ENCODE measurements around the gene CEMIP.

Gene CEMIP

GRCh38 chr15:80875568-80876347 lies 96.6 kb downstream of the CEMIP start:
- no peak overlapping the region for H3K27ac Mint-ChIP-seq
- no peaks in the 10 kb centered on the region for H3K4me1 Mint-ChIP-seq
- H3K36me3 Mint-ChIP-seq: no peaks in the 10 kb centered on the region
- no peaks in the 10 kb centered on the region for H3K9me3 Mint-ChIP-seq
- no peak for DNase-seq
- no peak overlapping the region for H3K4me3 Mint-ChIP-seq
- CTCF ChIA-PET: no interaction called here
- H3K27me3 Mint-ChIP-seq: peaks cover 32% of the 10 kb centered on the region

DNA sequence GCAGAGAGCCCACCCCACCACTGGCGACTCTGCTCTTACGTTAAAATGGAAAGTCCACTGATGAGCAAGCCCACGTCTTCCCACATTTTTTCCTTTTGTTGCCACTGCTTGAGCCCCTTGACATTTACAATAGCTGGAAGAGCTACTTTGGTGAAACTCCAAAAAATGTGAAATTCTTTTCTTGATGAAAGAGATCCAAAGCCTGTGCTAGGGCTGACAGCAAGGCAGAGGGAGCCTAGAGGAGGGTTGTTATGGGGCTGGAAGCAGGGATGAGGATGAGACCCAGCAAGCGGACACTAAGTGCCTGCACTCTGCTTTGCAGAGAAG lies 97.1 kb downstream of the CEMIP start:
- H3K9me3 Mint-ChIP-seq: no peaks in the 10 kb centered on the region
- CTCF ChIA-PET: no interaction called here
- no peaks in the 10 kb centered on the region for H3K36me3 Mint-ChIP-seq
- no peak overlapping the region for H3K4me3 Mint-ChIP-seq
- H3K4me1 Mint-ChIP-seq: no peaks in the 10 kb centered on the region
- peaks cover 32% of the 10 kb centered on the region for H3K27me3 Mint-ChIP-seq
- DNase-seq: no peak
- no peak overlapping the region for H3K27ac Mint-ChIP-seq

DNA sequence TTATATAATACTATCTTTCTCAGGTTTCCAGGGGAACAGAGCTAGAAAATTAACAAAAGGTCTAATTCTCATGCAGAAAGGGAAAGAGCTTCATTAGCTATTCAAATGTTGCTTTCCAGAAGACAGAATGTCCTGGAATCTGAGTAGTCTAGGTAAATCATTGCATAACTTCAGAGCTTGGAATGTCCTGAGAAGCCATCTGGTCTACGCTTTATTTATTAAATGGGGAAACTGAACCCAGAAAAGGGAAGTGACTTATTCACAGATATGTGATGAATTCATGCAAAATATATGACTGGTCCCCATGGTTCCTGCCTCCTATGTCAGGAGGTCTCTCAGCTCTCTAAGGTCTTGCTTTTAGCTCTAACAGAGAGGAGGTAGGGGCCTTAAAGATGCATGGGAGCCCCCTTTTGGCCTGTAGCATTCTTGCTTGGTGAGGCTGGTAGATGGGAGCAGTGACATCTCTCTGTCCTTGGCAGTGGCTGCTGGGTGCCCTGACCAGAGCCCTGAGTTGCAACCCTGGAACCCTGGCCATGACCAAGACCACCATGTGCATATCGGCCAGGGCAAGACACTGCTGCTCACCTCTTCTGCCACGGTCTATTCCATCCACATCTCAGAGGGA lies 99.2 kb downstream of the CEMIP start:
- H3K27ac Mint-ChIP-seq: no peak overlapping the region
- H3K4me1 Mint-ChIP-seq: no peaks in the 10 kb centered on the region
- DNase-seq: no peak
- no peaks in the 10 kb centered on the region for H3K36me3 Mint-ChIP-seq
- CTCF ChIA-PET: no interaction called here
- H3K9me3 Mint-ChIP-seq: no peaks in the 10 kb centered on the region
- H3K27me3 Mint-ChIP-seq: peaks cover 29% of the 10 kb centered on the region
- no peak overlapping the region for H3K4me3 Mint-ChIP-seq

GRCh38 chr15:80878867-80879250 lies 99.7 kb downstream of the CEMIP start:
- no peak for DNase-seq
- H3K27me3 Mint-ChIP-seq: peaks cover 27% of the 10 kb centered on the region
- H3K9me3 Mint-ChIP-seq: no peaks in the 10 kb centered on the region
- no peaks in the 10 kb centered on the region for H3K36me3 Mint-ChIP-seq
- CTCF ChIA-PET: no interaction called here
- H3K4me1 Mint-ChIP-seq: no peaks in the 10 kb centered on the region
- no peak overlapping the region for H3K4me3 Mint-ChIP-seq
- no peak overlapping the region for H3K27ac Mint-ChIP-seq

GRCh38 chr15:80880086-80880485 lies 100.9 kb downstream of the CEMIP start:
- Mint-ChIP-seq H3K36me3 (no peaks in the 10 kb centered on the region), H3K4me3 (no peak overlapping the region), H3K4me1 (no peaks in the 10 kb centered on the region), H3K9me3 (no peaks in the 10 kb centered on the region), H3K27ac (no peak overlapping the region), H3K27me3 (peaks cover 30% of the 10 kb centered on the region)
- CTCF ChIA-PET: no interaction called here
- DNase-seq: no peak

DNA sequence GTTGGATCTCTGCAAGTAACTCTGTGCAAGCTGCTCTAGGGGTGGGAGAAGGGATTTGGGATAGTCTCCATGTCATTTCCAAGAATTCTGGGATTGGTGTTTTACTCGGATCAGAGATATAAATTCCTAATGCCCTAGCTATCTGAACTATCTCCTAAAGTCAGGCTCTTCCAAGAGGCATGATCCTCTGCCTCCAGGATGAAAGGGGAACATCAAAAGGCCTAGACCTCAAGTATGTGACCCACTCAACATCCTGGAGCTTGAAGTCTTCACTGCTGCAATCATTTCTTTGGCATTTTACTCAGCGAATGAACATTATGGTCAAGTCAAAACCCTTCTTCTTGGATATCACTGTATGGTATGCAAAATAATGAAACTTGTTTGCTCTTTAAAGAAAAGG lies 104.5 kb downstream of the CEMIP start:
- no peak for DNase-seq
- no peak overlapping the region for H3K4me3 Mint-ChIP-seq
- H3K4me1 Mint-ChIP-seq: peaks cover 7% of the 10 kb centered on the region
- CTCF ChIA-PET: no interaction called here
- peaks cover 19% of the 10 kb centered on the region for H3K27me3 Mint-ChIP-seq
- H3K36me3 Mint-ChIP-seq: no peaks in the 10 kb centered on the region
- no peaks in the 10 kb centered on the region for H3K9me3 Mint-ChIP-seq
- no peak overlapping the region for H3K27ac Mint-ChIP-seq

DNA sequence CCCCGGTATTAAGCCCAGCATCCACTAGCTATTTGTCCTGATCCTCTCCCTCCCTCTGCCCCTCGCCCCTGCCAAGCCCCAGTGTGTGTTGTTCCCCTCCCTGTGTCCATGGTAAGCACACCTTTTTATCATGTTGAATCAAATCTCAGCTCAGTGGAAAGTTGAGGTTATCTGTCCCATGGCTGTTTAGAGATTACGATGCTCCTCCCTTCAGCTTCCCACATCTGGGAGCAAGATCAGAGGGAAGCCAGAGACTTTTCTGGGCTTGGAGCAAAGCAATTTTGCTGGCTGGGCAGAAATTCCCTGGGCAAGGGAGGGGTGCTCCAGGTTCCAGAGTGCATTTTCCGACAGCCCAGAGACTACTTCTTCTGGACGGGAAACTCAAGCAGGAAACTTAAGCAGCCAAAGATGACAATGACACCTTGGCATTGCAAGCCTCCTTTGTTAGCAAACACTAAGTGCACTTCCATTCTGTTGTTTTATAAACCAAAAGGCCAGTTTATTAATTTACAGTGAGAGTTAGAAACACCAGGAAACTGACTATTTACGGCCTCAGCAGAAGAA lies 105.9 kb downstream of the CEMIP start:
- Mint-ChIP-seq H3K4me1 (peaks cover 15% of the 10 kb centered on the region), H3K36me3 (no peaks in the 10 kb centered on the region), H3K27me3 (peaks cover 20% of the 10 kb centered on the region), H3K27ac (no peak overlapping the region), H3K4me3 (no peak overlapping the region), H3K9me3 (no peaks in the 10 kb centered on the region)
- CTCF ChIA-PET: no interaction called here
- DNase-seq: no peak

- no peak for DNase-seq
- Mint-ChIP-seq H3K4me3 (no peak overlapping the region), H3K27me3 (peaks cover 20% of the 10 kb centered on the region)
Measured at GRCh38 chr15:80887148-80887547, 108.0 kb downstream of the CEMIP start.

DNA sequence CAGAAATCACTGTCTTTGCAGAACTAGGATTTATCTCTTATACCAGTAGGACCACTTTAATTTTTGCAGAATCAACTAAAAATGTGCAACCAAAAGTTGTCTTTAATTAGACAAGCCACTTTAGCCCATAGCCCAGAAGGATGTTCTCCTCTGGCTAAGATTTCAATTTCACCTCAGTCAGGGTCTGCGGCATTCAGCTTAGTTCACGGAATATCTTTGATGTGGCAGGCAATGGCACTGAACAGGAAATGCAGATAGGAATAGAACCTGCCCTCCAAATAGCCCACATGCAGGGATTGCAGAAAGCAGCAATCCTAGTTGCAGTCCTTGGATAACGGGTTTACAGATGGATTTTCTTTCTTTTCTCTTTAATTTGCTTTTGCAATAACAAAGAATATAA lies 109.7 kb downstream of the CEMIP start:
- CTCF ChIA-PET: no interaction called here

More at GRCh38 chr15:80887148-80887547, 108.0 kb downstream of the CEMIP start:
- H3K27ac Mint-ChIP-seq: no peak overlapping the region
- H3K36me3 Mint-ChIP-seq: no peaks in the 10 kb centered on the region
- CTCF ChIA-PET: interaction anchor here (1.0 kb wide), 1 partner anchor 83 kb away, joined by 3 read pairs; no protein-coding TSS in a partner anchor
- H3K9me3 Mint-ChIP-seq: no peaks in the 10 kb centered on the region
- peaks cover 15% of the 10 kb centered on the region for H3K4me1 Mint-ChIP-seq

GRCh38 chr15:80890341-80891005 lies 111.3 kb downstream of the CEMIP start:
- Mint-ChIP-seq H3K27me3 (peaks cover 16% of the 10 kb centered on the region), H3K4me3 (no peak overlapping the region), H3K9me3 (no peaks in the 10 kb centered on the region), H3K36me3 (no peaks in the 10 kb centered on the region), H3K4me1 (peaks cover 15% of the 10 kb centered on the region), H3K27ac (no peak overlapping the region)
- CTCF ChIA-PET: interaction anchor here (0.6 kb wide), 1 partner anchor 84 kb away, joined by 3 read pairs; no protein-coding TSS in a partner anchor
- DNase-seq: no peak

More for the DNA sequence above, 109.7 kb downstream of the CEMIP start:
- peaks cover 20% of the 10 kb centered on the region for H3K27me3 Mint-ChIP-seq
- H3K9me3 Mint-ChIP-seq: no peaks in the 10 kb centered on the region
- peak; percentile 38 for DNase-seq
- no peak overlapping the region for H3K4me3 Mint-ChIP-seq
- H3K36me3 Mint-ChIP-seq: no peaks in the 10 kb centered on the region
- H3K4me1 Mint-ChIP-seq: peaks cover 15% of the 10 kb centered on the region
- H3K27ac Mint-ChIP-seq: no peak overlapping the region

DNA sequence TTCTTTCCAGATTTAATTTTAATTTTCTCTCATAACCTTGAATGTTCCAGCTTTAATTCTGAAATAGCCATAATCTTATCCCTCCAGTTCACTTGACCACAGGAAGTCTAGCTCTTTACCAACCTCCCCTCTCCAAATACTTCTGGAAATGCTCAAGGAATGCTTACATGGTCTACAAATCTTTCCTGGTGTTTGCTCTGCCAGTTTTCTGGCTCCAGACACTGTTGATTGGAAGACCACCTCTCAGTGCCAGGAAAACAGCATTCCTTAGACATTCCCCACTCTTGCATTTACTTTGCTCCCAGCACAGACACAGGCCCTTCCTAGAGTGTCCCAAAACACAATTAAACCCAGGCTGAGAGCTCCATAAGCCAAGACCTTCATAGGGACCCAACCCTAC lies 111.8 kb downstream of the CEMIP start:
- peaks cover 1% of the 10 kb centered on the region for H3K9me3 Mint-ChIP-seq
- CTCF ChIA-PET: no interaction called here
- peaks cover 15% of the 10 kb centered on the region for H3K4me1 Mint-ChIP-seq
- H3K4me3 Mint-ChIP-seq: no peak overlapping the region
- H3K27me3 Mint-ChIP-seq: peaks cover 12% of the 10 kb centered on the region
- no peak overlapping the region for H3K27ac Mint-ChIP-seq
- no peaks in the 10 kb centered on the region for H3K36me3 Mint-ChIP-seq
- DNase-seq: no peak

GRCh38 chr15:80892414-80892813 lies 113.2 kb downstream of the CEMIP start:
- Mint-ChIP-seq H3K27ac (no peak overlapping the region), H3K27me3 (peaks cover 10% of the 10 kb centered on the region), H3K4me3 (no peak overlapping the region), H3K9me3 (peaks cover 4% of the 10 kb centered on the region), H3K36me3 (no peaks in the 10 kb centered on the region), H3K4me1 (peaks cover 13% of the 10 kb centered on the region)
- CTCF ChIA-PET: interaction anchor here (0.5 kb wide), 1 partner anchor 9 kb away, joined by 6 read pairs; no protein-coding TSS in a partner anchor
- no peak for DNase-seq

GRCh38 chr15:80893777-80894176 lies 114.6 kb downstream of the CEMIP start:
- H3K27me3 Mint-ChIP-seq: peaks cover 10% of the 10 kb centered on the region
- peaks cover 4% of the 10 kb centered on the region for H3K9me3 Mint-ChIP-seq
- H3K27ac Mint-ChIP-seq: no peak overlapping the region
- no peak for DNase-seq
- H3K4me3 Mint-ChIP-seq: no peak overlapping the region
- CTCF ChIA-PET: interaction anchor here (0.8 to 1.0 kb wide), 2 partner anchors 117 to 438 kb away, joined by 3 to 4 read pairs; no protein-coding TSS in a partner anchor
- peaks cover 7% of the 10 kb centered on the region for H3K4me1 Mint-ChIP-seq
- H3K36me3 Mint-ChIP-seq: no peaks in the 10 kb centered on the region

- DNase-seq: no peak
- H3K27me3 Mint-ChIP-seq: peaks cover 7% of the 10 kb centered on the region
- no peaks in the 10 kb centered on the region for H3K4me1 Mint-ChIP-seq
- H3K27ac Mint-ChIP-seq: no peak overlapping the region
- no peak overlapping the region for H3K4me3 Mint-ChIP-seq
- CTCF ChIA-PET: no interaction called here
- no peaks in the 10 kb centered on the region for H3K36me3 Mint-ChIP-seq
- H3K9me3 Mint-ChIP-seq: peaks cover 4% of the 10 kb centered on the region
Measured at GRCh38 chr15:80895091-80895490, 115.9 kb downstream of the CEMIP start.

Data from activated naive CD4-positive, alpha-beta T cell treated with anti-CD3 and anti-CD28 coated beads, Interleukin-2, amount 10 ng/mL, durations not matched to agents 7 days and 5 days (primary cell).